Measurements from ENCODE around the gene MEX3D.

Gene MEX3D

GRCh38 chr19:1568320-1569019 lies at the start of gene MEX3D:
Gene MEX3D (minus strand): TSS chr19:1568325. CDS start chr19:1568058, 267 bp downstream.
- peak; percentile 72 to 77 for DNase-seq (ENCODE audit: low read depth in 2 of 2)

- no peak for DNase-seq (ENCODE audit: low read depth in 2 of 2)
Measured at GRCh38 chr19:1616875-1617274, 48.8 kb upstream of the MEX3D start.

GRCh38 chr19:1616396-1616795 lies 48.3 kb upstream of the MEX3D start:
- no peak for DNase-seq (ENCODE audit: low read depth in 2 of 2)

DNA sequence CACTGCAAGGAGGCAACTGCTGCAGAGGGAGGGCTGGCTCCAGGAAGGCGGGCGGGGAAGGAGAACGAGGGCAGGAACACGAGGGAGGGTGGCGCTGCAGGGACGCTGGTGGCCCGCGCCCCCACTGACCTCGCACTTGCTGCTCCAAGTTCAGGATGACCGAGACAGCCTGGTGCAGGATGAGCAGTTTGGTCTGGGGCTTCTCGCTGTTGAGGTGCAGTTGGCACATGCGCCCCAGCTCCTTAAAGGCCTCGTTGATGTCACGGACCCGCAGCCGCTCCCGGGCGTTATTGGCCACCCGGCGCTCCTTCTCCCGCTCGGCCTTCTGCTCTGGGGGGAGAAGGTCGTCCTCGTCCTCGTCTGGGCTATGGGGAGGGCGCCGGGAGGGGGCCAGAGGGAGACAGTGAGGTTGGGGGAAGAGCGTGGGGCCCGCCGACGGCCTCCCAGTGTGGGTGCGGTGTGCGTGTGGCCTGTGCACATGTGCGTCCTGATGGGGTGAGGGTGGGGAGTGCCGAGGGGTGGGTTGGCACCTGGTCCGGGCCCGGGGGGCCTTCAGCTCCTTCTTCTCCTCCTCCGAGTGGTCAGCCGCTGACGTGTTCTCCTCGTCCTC lies 47.1 kb upstream of the MEX3D start:
- no peak for DNase-seq (ENCODE audit: low read depth in 2 of 2)

GRCh38 chr19:1613808-1614570 lies 45.9 kb upstream of the MEX3D start:
- no peak for DNase-seq (ENCODE audit: low read depth in 2 of 2)

- no peak for DNase-seq (ENCODE audit: low read depth in 2 of 2)
Measured at GRCh38 chr19:1613146-1613545, 45.0 kb upstream of the MEX3D start.

GRCh38 chr19:1612114-1613086 lies 44.3 kb upstream of the MEX3D start:
- no peak for DNase-seq (ENCODE audit: low read depth in 2 of 2)

DNA sequence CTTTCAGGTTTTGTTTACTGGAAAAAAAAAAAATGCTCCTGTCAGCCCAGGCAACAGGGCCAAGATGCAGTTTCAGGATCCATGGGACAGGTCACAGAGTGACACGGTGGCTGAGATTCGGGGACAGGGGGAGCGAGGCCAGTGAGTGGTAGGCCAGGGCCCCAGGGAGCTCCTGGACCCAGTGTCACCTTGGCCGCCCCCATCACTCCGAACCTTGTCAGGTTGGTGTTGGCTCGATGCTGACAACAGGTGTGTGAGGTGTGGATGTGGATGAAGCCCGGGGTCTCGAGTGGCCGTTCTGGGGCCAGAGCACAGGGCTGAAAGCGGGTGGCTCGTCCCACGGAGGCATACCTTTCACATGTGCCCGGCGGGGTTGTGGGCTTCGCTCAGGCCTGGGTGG lies 43.2 kb upstream of the MEX3D start:
- no peak for DNase-seq (ENCODE audit: low read depth in 2 of 2)

DNA sequence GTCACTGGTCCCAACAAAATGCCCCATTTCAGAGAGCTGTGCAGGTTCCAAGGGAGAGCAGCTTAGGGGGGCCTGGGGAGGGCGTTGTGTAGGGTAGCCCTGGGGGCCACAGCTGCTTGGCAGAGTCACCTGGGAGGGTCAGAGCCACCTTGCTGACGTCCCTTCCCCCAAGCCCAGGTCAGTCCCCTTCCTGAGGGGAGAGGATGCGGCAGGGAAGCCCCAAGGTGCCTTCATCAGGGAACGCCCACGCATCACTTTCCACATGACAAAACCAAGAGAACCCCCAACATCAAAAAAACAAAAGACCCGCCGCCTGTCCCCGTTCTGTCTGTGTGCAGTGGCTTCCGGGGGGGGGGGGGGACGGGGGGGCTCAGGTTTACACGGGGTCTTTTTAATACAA lies 42.5 kb upstream of the MEX3D start:
- no peak for DNase-seq (ENCODE audit: low read depth in 2 of 2)

- DNase-seq (ENCODE audit: low read depth in 2 of 2) = no peak
Measured at GRCh38 chr19:1609680-1610474, 41.8 kb upstream of the MEX3D start.

GRCh38 chr19:1609103-1609396 lies 40.9 kb upstream of the MEX3D start:
- DNase-seq (ENCODE audit: low read depth in 2 of 2) = no peak

- DNase-seq (ENCODE audit: low read depth in 2 of 2) = no peak
Measured at GRCh38 chr19:1608359-1609102, 40.4 kb upstream of the MEX3D start.

DNA sequence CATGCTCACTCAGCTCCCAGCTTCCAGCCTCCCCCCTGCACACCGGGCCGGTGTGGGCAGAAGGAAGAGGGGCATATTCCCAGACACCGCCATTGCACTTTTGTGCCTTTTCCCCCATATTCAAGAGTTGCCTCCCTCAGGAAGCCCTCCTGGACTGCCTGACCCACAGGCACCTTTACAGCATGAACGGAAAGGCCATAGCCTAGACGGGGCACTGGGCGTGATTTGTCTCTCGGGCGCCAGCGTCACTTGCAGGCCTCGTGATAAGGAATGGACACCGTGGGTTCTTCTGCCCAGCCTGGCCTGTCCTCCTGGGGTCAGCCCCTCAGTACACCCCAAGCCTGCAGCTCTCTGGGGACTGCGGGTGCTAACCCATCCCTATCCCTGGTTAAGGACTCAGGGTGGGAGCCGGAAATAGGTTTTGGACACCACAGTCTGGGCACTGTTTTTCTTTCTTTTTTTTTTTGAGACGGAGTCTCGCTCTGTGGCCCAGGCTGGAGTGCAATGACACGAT lies 38.1 kb upstream of the MEX3D start:
- DNase-seq (ENCODE audit: low read depth in 2 of 2) = no peak

GRCh38 chr19:1605236-1606137 lies 37.4 kb upstream of the MEX3D start, which contains the start of gene UQCR11:
Gene UQCR11 (minus strand): TSS chr19:1605462. CDS start chr19:1605409, 53 bp downstream.
- peak; percentile 89 to 94 for DNase-seq (ENCODE audit: low read depth in 2 of 2)

DNA sequence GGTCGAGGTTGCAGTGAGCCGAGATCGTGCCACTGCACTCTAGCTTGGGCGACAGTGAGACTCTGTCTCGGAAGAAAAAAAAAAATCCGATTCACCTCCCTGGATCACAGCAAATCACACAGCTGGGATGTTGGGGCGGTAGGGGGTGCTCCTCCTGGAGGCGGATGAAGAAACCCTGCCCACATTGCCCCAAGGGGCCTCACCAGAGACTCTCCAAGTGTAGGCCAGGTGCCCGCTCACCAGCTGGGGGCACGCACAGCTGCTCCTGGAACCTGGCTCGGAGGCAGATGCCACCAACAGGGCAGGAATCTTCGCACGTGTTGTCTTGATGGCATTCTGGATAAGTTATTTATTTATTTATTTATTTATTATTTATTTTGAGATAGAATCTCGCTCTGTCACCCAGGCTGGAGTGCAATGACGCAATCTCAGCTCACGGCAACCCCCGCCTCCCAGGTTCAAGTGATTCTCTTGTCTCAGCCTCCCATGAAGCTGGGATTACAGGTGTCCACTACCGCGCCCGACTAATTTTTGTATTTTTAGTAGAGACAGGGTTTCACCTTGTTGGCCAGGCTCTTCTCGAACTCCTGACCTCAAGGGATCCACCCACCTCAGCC lies 34.1 kb upstream of the MEX3D start:
- DNase-seq (ENCODE audit: low read depth in 2 of 2) = no peak

GRCh38 chr19:1601613-1602064 lies 33.5 kb upstream of the MEX3D start:
- DNase-seq (ENCODE audit: low read depth in 2 of 2) = no peak

GRCh38 chr19:1599460-1599846 lies 31.3 kb upstream of the MEX3D start:
- DNase-seq (ENCODE audit: low read depth in 2 of 2) = no peak

DNA sequence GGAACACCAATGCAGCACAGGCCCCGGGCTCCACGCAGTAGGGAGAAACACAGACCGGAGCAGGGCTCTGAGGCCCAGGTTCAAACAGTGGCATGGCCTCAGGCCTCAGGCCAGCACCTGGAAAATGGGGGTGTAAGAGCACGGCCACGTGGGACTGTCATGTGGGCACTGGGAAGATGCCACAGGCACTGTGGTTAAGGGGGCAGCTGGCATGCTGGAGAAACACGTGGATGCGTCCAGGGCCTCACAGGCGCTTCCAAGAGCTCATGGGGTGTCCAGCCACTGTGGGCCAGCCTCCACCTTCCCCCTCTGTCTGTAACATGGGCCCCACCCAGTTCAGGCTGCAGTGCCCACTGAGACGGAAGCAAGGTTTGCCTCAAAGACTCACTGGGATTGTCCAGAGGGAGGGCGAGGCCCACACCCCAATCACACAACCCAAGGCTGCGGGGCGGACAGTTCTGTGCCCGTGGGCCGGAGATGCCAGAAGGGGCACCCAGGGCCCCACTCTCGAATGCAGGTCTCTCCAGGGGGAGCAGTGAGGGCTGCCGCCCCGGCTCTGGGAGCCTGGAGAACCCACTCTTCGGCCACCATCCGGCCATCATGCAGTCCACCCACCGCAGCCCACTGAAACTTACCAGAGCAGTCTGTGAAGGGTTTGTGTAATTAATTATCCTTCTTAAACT lies 30.8 kb upstream of the MEX3D start:
- DNase-seq (ENCODE audit: low read depth in 2 of 2) = no peak
